Activated CD4-positive, CD25-positive, alpha-beta regulatory T cell (primary cell): ENCODE measurements around the gene PTPRM.
"Not testable (repeated sequence)": the region's sequence is repeated elsewhere in the genome, so short reads cannot be mapped to it uniquely, and the experiment has no call there.

Experiments used
- DNase-seq, 4 experiments: peaks; one replicate each; lab custom pipeline; 2025; lab: John Stamatoyannopoulos, UW

PTPRM gene

DNA sequence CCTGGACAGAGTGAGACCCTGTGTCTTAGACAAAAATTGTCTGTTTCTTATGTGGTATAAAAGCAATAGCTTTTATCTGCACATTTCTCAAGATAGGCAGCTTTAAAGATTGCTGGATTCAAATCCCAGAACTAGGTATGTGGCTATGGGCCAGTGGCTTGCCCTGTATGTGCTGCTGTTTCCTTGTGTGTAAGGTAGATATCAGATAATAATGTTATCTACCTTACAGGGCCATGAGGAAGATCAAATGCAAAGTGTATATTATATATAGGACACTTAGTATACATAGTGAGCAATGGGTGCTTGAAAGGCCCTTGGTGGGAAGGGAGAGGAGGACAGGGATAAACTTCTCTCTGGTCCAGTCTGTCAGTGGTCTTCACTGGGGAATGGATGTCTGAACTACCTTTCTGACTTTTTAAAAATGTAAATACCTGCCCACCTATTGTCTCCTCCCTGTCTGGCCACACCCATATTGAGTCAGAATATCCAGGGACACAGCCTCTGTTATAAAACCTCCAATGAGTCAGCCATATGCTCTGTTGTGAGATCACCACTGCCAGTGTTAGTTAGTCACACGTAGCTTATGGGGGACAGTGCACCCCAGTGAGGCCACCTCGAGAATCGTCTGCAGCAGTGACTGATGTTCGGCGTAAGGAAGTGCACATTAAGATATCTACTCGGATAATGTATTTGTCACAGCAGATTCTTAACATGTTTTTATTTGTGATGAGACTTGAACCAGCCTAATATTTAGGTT lies 383.4 kb downstream of the PTPRM start:
- no peak for DNase-seq

DNA sequence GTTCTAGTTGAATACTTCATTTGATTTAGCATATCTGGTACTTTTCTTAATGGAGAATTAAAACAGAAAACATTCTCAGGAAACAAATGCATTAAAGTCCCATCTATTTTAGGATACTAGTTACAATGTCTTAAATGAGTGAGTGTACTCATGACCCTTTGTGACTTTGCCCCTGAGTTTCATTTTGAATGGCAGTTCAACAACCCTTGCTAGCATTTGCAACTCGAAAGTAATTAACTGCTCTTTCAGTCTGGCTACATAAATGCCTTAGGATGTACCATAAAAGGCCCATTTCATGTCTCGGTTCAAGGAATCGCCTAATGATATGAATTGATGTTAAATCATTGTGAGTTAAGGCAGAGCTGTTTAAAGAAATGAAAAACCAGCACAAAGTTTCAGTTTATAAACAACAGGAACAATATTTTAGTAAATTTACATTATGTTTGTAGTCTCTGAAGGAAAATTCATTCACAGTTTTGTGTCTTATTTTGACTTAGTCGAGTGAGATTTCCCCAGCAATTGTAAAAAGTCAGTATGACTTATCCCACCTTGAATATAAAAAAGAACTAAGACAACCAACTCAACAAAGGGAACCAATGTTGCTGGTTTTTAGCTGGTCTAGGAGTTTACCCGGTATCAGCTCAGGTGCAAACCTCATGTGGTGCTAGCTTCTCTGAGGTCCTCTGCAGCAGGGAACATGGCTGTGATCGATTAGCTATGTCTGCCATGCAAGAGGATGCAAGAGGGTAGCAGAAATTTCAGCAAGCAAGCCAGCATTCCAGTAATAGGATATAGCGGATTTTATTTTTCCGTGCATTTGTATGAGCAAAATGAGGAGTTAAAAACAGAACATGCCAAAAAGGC lies 386.2 kb downstream of the PTPRM start:
- DNase-seq, result no peak

DNA sequence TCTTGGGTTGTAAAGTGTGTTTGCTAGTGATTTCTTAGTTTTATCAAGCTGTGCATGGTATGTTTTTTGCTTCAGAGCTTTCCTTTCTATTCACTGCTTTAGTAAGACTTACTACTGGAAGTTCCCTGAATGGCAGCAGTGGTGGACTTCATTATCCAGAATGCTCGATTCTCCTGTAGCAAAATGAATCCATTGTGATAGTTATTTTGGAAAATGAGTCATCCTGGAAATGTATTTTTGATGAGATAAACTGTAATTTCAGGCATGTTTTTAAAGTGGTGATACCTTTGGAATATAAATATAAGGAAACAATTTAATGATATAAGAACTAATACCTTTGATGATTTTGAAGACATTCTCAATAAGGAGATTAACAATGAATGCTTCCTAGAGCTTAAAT lies 387.1 kb downstream of the PTPRM start:
- DNase-seq, result no peak

DNA sequence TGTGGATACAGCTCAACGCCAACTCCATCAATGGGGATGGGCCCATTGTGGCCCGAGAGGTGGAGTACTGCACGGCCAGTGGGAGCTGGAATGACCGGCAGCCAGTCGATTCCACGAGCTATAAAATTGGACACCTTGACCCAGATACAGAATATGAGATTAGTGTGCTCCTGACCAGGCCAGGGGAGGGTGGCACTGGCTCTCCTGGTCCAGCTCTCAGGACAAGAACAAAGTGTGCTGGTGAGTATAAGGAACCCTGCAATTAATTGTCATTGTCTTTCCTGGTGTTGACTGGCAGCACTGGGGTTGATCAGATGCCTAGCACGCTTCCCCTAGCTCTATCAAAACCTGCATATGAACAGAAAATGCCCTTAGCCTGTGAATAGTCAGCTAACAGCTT lies 388.1 kb downstream of the PTPRM start:
- no peak for DNase-seq

DNA sequence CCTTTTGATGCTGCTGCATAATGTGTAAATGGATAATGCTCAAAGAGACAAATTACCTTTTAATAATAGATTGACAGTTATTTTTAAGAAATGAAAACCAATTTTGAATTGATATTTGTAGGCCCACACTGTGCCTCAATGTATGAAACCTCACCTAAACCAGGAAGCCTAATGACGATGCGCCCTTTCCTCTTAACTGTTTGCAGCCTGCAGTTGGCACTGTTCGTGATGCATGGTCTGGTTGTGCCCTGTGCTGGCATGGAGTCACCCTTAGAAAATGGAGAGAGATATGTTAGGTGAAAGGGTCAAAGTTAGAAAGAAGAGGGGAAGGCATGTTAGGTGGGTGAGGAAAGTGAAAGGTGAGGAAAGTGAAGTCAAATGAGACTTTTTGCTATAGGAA lies 390.2 kb downstream of the PTPRM start:
- no peak for DNase-seq

DNA sequence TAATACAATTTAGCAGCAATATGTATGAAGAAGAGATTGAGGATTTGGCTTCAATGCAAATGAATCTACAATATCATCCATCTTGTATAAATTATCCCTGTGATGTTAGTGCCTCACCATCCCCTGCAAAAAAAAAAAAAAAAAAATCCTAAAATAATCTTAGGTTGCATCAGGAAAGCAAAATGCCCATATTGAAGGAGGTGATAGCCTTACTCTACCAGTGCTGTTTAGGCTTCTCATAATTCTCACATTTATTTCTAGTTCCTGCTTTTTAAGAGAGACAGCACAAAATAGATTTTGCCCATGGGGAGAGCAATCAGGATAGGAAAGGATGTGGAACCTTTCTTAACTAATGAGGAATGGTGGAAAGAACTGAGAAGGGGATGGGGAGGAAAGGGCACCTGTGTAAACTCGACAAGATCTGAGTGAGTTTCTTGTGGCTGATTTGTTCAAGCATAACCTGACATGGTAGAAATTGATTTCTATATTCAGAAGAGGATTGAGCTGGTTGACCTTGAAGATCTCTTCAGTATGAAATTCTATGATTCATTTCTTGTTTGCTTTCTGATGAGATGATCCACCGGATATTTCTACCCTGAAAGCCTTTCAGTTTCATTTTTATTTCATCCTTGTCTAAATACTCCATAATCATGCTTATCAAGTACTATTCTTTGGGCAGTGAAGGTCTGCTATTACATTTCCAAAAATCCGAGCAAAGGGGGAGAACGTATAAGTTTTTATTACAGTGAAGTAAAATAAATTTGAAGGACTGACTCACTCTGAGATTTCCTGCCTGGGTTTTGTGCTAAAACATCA lies 391.2 kb downstream of the PTPRM start:
- DNase-seq, result no peak

DNA sequence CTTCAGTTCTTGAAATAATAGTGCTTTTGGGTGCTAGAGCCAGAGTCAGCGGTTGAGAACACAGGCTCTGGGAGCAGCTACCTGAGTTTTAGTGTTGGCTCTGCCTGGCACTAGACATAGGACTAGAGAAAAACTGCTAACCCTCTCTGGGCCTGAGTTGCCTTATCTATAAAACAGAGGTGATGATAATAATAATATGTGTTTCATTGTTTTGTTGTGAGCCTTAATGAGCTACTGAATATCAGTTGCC lies 391.7 kb downstream of the PTPRM start:
- DNase-seq, result no peak

DNA sequence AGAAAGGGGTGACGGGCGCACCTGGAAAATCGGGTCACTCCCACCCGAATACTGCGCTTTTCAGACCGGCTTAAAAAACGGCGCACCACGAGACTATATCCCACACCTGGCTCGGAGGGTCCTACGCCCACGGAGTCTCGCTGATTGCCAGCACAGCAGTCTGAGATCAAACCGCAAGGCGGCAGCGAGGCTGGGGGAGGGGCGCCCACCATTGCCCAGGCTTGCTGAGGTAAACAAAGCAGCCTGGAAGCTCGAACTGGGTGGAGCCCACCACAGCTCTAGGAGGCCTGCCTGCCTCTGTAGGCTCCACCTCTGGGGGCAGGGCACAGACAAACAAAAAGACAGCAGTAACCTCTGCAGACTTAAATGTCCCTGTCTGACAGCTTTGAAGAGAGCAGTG lies 399.6 kb downstream of the PTPRM start:
- DNase-seq, result not testable (repeated sequence)

DNA sequence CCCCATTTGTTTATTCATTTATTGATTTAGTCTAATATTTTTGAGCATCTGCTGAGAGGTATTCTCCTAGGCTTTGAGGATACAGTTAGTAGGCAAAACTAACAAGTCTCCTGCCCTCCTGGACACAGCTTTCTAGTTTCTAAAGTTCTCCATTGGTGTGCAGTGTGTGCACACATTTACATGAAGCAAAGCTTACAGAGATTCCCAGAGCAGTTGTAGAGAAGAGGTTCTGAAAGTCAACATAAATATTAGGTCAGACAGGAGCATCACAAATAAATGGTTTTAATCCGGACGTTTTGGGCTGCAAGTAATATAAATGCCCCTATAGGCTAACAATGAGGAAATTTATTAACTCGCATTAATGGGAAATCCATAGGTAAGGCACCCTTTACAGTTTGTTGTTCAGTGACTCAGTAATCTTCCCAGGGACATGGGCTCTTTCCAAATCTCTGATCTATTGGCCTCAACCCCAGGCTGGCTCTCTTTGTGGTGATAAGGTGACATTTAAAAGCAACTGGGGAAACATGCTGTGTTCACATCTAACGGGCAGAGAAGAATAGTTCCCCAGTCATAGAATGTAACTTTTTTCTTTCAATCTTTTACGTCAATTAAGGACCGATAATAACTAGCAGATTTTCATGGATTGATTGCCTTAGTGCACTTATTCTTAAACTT lies 407.2 kb downstream of the PTPRM start:
- no peak for DNase-seq

DNA sequence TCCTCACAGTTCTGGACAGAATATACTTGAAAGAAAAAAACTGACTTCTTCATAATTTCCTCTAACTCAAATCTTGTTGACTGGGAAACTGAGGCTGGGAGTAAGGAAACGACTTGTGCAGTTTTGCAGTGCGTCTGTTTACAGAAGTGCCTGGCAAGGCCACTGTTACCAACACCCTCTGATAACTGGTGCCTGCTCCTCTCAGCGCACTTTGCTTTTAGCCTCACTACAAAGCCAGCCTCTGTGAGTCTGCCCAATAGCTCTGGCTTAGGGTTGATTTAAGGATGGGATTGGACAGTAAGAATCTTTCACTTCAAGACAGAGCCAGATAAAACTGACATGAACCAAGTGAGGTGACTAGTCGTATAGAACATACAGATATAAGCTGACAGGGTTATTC lies 410.8 kb downstream of the PTPRM start:
- DNase-seq, result no peak

DNA sequence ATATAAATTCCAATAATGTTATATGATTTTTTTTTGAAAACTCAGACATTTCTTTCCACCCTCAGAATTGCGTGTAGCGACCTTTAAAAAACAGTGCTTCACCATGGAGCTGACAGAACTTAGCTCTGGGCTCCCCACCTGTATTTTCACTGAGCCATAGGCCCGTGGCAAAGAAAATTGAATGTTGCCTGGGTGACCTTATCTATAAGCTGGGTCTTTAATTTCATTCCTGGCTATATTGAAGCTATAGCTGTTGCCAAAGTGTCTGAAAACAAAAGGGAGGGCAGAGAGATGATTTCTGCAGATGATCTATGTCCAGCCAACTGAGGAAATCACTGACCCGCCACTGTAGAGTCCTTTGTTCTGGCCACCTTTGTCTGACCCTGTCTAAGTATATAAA lies 411.7 kb downstream of the PTPRM start:
- DNase-seq, result no peak

DNA sequence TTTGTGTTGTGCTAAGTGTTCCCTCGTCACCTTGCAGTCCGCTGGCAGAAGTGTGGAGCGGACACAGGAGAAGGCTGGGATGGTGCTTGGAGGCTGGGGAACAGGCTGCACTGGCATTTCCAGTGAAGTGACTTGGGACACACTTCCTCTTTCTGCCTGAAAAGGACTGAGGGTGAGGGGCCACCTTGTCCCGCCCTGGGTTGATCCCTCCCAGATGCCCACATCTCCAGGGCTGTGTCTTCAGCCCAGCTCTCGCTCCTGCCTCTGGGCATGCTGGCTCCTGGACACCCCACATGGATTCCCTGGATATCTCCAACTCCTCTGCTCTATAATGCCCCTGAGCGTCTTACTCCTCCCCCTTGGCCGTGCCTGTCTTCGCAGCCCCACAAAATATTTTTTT lies 412.6 kb downstream of the PTPRM start:
- DNase-seq, result no peak

DNA sequence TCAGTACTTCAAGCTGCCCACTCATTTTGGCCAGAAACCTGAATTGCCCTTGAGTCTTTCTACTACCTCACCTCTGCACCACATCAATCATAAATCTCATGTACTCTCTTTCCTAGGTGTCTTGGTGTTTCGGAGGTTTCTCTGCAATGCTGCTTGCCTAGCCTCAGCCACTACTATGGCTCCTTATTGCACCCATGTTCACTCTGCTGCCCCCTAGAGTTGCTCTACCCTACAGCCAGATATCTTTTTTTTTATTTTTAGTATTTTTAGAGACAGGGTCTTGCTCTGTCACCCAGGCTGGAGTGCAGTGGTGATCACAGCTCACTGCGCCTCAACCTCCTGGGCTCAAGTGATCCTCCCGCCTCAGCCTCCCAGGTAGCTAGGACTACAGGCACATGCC lies 413.0 kb downstream of the PTPRM start:
- no peak for DNase-seq

DNA sequence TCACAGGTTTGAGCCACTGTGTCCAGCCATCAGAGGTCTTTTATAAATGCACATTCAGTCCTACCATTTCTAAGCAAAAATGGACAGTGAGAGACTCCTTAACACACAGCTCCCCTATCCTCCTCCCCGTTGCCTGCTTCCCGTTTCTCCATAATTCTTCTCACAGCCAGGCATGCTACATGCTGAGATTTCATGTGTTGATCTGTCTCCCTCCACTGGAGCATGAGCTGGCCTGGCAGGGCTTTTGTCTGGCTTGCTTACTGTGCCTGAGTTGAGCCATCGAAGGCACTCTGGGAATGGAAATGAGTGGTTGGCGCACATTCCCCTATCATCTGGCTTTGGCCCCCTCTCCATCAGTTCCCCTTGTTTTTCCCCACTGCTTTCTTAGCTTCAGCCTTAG lies 413.5 kb downstream of the PTPRM start:
- no peak for DNase-seq

DNA sequence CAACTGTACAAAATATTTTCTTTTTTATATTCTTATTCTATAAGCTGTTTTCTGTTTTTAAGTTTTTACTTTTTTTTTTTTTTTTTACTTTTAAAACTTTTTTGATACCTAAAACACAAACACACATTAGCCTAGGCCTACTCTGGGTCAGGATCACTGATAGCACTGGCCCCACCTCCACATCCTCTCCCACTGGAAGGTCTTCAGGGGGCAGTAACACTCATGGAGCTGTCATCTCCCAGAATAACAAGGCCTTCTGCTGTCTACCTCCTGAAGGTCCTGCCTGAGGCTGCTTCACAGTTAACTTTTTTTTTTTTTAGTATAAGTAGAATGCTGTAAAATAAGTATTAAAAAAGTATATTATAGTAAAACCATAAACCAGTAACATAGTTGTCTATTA lies 415.1 kb downstream of the PTPRM start:
- no peak for DNase-seq

DNA sequence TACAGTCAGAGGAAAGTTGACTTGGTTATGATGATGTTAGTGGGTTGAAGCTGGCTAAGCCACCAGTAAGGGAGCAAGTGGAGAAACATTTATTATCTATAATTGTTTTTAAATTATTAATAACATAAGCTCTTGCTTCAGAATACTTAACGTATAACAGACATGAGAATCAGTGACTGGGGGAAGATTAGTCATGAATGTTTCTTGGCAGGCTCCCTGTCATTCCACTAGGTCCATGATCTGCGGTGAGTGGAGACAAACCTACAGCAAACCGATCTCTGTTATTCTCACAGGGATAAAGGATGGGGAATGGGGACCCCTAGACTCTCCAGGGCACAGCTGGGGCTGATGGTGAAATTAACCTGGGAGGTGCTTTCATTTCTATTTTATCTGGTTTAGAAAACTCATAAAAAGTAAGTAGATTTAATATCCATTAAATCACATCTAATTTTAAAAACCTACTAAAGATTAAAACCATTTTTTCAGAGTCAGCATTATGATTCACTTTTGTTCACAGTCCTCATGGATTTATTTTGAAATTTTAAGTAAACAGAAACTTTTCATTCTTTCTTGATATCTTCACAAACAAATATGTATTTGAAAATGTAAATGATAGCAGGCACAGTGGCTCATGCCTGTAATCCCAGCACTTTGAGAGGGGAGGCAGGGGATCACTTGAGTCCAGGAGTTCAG lies 420.3 kb downstream of the PTPRM start:
- no peak for DNase-seq

DNA sequence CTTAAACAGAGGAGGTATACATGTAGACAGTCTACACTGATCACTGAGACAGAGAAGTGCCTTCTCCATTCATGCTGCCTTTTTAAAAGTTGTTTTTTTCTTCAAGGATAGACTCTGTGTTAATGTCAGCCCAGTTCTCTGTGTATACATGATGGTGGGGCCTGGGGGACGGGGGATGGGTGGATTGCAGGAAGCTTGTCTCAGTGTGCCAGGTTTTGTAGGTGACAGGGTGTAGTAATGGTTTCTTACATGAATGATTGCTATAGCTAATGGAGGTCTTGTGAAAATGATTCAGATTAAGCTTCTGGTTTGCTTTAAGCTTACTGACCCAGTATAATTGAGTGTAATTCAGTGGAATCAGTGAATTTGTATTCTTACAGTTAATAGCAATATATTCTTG lies 423.6 kb downstream of the PTPRM start:
- no peak for DNase-seq

DNA sequence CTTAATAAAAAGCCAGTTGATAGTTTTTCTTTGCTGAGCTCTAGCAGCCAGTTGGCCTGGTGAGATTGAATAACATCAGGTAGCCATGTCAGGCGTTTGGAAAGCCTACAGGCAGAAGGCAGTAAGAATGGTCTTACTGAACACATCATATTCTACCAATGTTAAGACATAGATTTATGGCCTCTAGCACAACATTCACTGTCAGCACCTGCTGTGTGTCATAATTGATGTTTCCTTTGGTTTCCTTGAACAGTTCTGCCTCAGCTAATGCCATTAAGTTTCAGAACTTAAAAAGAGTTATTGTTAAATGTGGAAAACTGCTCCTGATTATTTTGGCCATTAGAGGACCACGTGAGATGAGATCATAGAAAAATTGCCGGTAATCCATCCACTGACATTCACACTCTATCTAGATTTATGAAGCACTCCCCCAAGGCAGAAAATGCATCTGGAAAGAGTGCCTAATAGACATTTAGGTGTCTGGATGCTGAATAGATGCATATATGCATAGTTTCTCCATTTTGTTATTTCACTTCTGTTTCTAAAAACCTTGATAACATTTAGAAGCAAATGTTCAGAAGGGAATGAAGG lies 434.7 kb downstream of the PTPRM start:
- DNase-seq, result no peak

DNA sequence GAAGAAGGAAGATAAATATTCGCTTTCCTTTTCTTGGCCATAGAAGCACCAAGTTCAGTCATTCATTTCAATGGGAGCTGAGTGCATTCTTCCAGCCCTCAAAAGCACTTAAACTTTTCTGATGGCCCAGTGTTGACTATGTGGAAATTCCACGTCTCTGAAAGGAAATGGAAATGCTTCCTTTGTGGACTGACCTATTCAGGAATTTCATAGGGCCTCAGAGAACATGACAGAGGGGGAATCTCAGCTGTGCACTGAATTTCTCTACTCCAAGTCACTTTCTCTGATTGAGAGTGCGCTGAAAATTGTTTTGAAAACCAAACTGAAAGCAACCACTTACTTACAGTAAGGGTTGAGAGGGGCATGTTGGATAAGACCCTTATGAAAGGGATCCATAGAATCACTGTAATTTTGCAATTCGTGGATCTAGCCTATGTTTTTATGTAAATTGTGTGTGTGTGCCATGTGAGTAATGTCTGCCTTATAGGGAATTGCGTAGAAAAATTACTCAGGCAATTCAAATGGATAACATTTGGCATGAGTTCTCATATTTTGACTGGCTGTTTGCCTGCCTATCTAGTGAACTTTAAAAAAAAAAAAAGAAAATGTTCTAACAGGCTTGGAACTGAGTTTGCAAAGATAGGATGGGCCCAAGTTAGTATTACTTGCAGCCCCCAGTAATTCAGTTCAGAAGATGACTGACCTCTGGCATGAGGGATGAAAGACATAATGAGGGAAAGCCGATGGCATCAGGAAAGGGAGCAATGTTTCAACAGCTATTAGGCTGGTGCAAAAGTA lies 437.0 kb downstream of the PTPRM start:
- DNase-seq, result no peak

DNA sequence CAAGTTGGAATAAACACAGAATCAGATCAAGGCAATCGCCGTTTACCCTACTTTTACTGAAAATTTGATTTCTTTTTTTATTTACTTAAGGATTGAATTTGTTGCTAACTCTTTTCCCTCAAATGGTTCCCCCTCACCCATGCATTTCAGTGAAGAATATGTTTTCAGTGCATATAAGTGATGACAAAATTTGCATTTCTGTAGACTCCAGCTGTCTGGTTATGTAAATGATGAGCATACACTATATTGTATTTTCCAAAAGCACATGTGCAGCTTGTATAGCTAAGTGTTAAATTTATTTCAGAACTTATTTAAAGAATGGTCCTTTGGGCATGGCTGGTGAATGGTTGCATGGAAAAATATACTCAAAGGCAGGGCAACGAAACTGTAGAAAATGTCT lies 437.7 kb downstream of the PTPRM start:
- DNase-seq, result no peak
